Heart right ventricle (tissue), 16 donors: Measurements from ENCODE around the gene HS3ST5. TPM values are rescaled to one million over a fixed set of nuclear protein-coding genes. Genes with fewer than 3 reads are reported as not detected.

ENCODE experiments used
- ATAC-seq, 8 donors: fragments of 200-7000 bp; cut with Tn5 transposase; one replicate each; pipeline ENCODE4 v1.9.1; 2020; ENCODE audit warnings: mild to moderate bottlenecking in 8 of 8, moderate library complexity in 8 of 8, moderate number of reproducible peaks in 1 of 8
- DNase-seq, 2 donors: peaks; one replicate each; pipeline ENCODE4 v3.0.0-alpha.2; 2020
- H3K27ac ChIP-seq, 10 donors: fragments of 200-600 bp; sonication (generic) in 2 of 10; one replicate each; pipeline versions ENCODE4 v1.5.0 to v1.8.0; 2020 to 2022; ENCODE audit warnings: mild to moderate bottlenecking in 3 of 10
- H3K27me3 ChIP-seq, 7 donors: fragments of 200-600 bp; one replicate each; pipeline ENCODE4 v1.8.0; 2021 to 2022; ENCODE audit warnings: mild to moderate bottlenecking in 2 of 7
- H3K36me3 ChIP-seq, 9 donors: fragments of 200-600 bp; sonication (generic) in 1 of 9; one replicate each; pipeline versions ENCODE4 v1.5.0 to v1.8.0; 2020 to 2022; ENCODE audit warnings: mild to moderate bottlenecking in 2 of 9
- H3K4me1 ChIP-seq, 9 donors: fragments of 200-600 bp; sonication (generic) in 1 of 9; one replicate each; pipeline versions ENCODE4 v1.5.0 to v1.8.0; 2020 to 2022; ENCODE audit warnings: mild to moderate bottlenecking in 4 of 9
- H3K4me3 ChIP-seq, 10 donors: fragments of 200-600 bp; sonication (generic) in 2 of 10; one replicate each; pipeline versions ENCODE4 v1.5.0 to v1.8.0; 2020 to 2022; ENCODE audit warnings: mild to moderate bottlenecking in 7 of 10, moderate library complexity in 2 of 10
- H3K9me3 ChIP-seq, 11 donors: fragments of 200-600 bp in 10 of 11; sonication (generic) in 2 of 11; one replicate each; pipeline versions ENCODE4 v1.5.0 to v1.8.0; 2013 to 2022; ENCODE audit warnings: mild to moderate bottlenecking in 2 of 11, control low read depth in 1 of 11, moderate library complexity in 1 of 11
- WGBS, 2 donors: extraction: QIAGEN DNeasy Blood & Tissue Kit; methylation state at CpG; one replicate each; pipeline ENCODE4 v1.1.7; 2013; ENCODE audit warnings: inconsistent platforms in 1 of 2; 5-methylcytosine and 5-hydroxymethylcytosine counted together
- intact Hi-C, 10 donors: fragments of 100-400 bp; cut with DNase I; formaldehyde crosslinking; loops; one replicate each; pipeline versions ENCODE4 v1.11.1 to v1.14.2; 2022
- polyA plus RNA-seq, 2 donors: library from polyadenylated mRNA; stranded (reverse); fragments of 200-250 nt; gene quantifications; one replicate each; pipeline ENCODE4 v1.2.3, GENCODE V29; 2013
- total RNA-seq, 10 donors: library from RNA; stranded (reverse); fragmentation: NEBNext Ultra II Directional in 3 of 10; extraction: Animal tissue kit (Norgen Biotek cat#: 25700) in 3 of 10; gene quantifications; one replicate each; pipeline versions ENCODE4 v1.2.1 to v1.2.4, GENCODE V29; 2021 to 2023
- TF ChIP-seq, protein P1 (sequence below), 9 donors: fragments of 200-600 bp; sonication (generic) in 2 of 9; IDR thresholded peaks; one replicate each; pipeline versions ENCODE4 v1.5.0 to v1.8.0; 2021 to 2022; ENCODE audit warnings: antibody characterized with exemption in 9 of 9, mild to moderate bottlenecking in 5 of 9, moderate library complexity in 1 of 9
- donor health status: Arrhythmogenic right ventricular cardiomyopathy.
- donor health status: ischemic (EF 13 %, LVEDD 7.1; RV severe dilation, severe dysfunction).
- donor health status: healthy with polysubstance abuse.
- donor health status: DM: no; HTN: yes; CAD: no.
- donor health status: DM: no; HTN: no; CAD: no.
- donor health status: ischemic (EF 25% LVEDD 6.9; RV normal size, moderate dysfunction).
- donor health status: ischemic (EF 25% LVEDD 5.7; RV mildly dilated, moderate dysfunction).
- donor health status: healthy.
- donor health status: DM: yes; HTN: yes; CAD: no.
- donor health status: Ischemic cardiomyopathy.
- donor health status: ischemic (EF 35%, LVEDD 5.7; RV mildly dilated, moderate dysfunction).
- donor health status: nonischemic (EF 11% LVEDD 7.7; RV severe dilation, severe dysfunction).
- donor health status: DM: yes; HTN: yes; CAD: no.
- donor health status: PGD.
- donor health status: ischemic (EF 29% LVEDD 5.4; RV normal size, mild dysfunction).
- donor health status: nonischemic (EF 23%, LVEDD 6.1; RV moderate dilation, normal function).

HS3ST5 gene
- total and polyA plus RNA-seq, 12 donors, result not detected

DNA sequence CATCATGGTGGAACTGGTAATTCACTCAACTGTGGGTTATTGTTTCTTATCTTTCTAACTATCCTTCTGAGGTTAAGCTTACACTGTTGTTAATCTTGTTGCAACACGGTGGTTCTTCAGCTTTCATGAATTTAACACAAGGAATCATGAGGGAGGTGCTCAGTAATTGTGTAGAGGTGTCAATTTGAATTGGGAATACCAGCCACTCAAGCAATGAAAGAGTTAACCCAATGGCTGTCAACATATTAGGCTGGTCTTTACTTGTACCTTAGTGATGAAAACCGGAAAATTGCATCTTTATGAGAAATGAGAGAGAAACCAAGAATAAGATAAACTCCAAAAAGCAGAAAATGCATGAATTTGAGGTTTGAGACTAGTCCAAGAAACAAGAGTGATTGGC is 95.7 kb downstream of the HS3ST5 start:
- H3K9me3 ChIP-seq, result no peaks in the 10 kb centered on the region
- DNase-seq, result no peak
- no peaks in the 10 kb centered on the region for H3K36me3 ChIP-seq
- no peaks in the 10 kb centered on the region for H3K4me1 ChIP-seq
- no peak for ATAC-seq
- no peak overlapping the region for H3K4me3 ChIP-seq
- 36 to 38% methylated on average over 2 of the region's 2 CpGs for WGBS, 2 donors
- H3K27ac ChIP-seq, result no peak overlapping the region
- intact Hi-C loops, result no loop called here
- TF ChIP-seq, protein P1, sequence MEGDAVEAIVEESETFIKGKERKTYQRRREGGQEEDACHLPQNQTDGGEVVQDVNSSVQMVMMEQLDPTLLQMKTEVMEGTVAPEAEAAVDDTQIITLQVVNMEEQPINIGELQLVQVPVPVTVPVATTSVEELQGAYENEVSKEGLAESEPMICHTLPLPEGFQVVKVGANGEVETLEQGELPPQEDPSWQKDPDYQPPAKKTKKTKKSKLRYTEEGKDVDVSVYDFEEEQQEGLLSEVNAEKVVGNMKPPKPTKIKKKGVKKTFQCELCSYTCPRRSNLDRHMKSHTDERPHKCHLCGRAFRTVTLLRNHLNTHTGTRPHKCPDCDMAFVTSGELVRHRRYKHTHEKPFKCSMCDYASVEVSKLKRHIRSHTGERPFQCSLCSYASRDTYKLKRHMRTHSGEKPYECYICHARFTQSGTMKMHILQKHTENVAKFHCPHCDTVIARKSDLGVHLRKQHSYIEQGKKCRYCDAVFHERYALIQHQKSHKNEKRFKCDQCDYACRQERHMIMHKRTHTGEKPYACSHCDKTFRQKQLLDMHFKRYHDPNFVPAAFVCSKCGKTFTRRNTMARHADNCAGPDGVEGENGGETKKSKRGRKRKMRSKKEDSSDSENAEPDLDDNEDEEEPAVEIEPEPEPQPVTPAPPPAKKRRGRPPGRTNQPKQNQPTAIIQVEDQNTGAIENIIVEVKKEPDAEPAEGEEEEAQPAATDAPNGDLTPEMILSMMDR (IDR thresholded peaks at IDR 0.05), result no peak
- H3K27me3 ChIP-seq, result no peaks in the 10 kb centered on the region

DNA sequence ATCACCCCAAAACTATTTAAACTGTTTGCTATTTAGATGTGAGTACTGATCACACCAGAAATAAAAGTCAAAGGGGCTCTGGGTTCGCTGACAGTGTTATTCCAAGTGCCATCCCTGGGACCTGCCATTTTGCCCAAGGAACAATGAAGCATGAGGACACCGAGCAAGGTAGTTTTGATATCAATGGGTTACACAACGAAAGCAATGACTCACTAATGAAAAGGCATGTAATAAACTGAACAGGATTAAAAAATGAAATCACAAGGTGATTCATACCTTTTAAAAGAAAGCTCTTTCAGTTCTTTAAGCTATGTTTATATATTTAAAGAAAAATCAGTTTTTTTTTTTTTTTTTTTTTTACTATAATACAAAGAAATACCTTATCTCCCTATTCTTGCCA is 102.0 kb downstream of the HS3ST5 start:
- H3K4me1 ChIP-seq, result no peaks in the 10 kb centered on the region
- H3K27ac ChIP-seq, result no peak overlapping the region
- intact Hi-C loops, result no loop called here
- no peak overlapping the region for H3K4me3 ChIP-seq
- TF ChIP-seq, protein P1 (IDR thresholded peaks at IDR 0.05), result no peak
- DNase-seq (no peak), ATAC-seq (no peak)
- H3K9me3 ChIP-seq, result no peaks in the 10 kb centered on the region
- WGBS, 2 donors, result 85 to 90% methylated on average over 3 of the region's 3 CpGs
- H3K36me3 ChIP-seq, result no peaks in the 10 kb centered on the region
- H3K27me3 ChIP-seq, result no peaks in the 10 kb centered on the region

DNA sequence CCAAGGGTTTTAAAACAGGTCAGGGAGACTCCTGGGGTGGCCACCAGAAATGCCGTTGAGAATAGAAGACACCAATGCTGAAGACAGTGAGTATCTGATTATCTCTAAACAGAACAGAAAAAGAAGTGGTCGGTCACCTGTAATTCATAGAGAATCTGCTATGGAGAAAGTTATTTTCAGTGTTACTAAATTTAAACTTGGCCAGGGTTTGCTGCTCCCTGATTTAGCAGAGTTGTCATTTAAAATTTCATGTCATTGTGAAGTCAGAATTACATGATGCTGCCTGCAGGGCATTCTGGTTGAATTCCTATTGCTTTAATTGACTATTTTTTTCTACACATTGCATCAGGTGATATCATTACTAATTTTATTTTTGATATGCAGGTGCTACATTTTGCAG is 114.1 kb downstream of the HS3ST5 start:
- H3K9me3 ChIP-seq, result no peaks in the 10 kb centered on the region
- intact Hi-C loops, result no loop called here
- no peak overlapping the region for H3K4me3 ChIP-seq
- H3K27ac ChIP-seq, result no peak overlapping the region
- TF ChIP-seq, protein P1 (IDR thresholded peaks at IDR 0.05), result no peak
- 44 to 55% methylated on average over 2 of the region's 2 CpGs for WGBS, 2 donors
- no peaks in the 10 kb centered on the region for H3K27me3 ChIP-seq
- DNase-seq, result no peak
- H3K36me3 ChIP-seq, result no peaks in the 10 kb centered on the region
- H3K4me1 ChIP-seq, result no peaks in the 10 kb centered on the region
- ATAC-seq, result no peak

DNA sequence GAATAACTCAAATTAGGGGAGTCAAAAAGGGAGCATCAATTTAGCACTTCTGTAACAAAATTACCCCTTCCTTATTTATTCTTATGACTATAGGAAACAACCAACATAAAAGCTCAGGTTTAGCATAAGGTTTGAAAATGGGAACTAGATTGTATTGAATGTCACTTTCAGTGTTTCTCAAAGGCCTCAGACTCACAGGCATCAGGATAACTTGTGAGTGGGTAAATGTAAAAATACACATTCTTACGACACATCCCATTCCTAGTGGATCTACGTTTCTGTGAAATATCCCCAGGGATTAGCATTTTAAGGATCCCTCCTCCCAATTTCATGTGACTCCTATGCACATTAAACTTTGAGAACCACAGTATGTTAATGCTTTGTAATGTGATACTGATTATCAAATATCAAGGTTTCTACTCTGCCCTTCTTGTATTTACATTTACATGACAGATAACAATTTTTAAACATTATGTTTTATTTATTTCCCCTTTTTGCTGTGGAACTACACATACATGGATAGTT is 114.8 kb downstream of the HS3ST5 start:
- no peak overlapping the region for H3K27ac ChIP-seq
- intact Hi-C loops, result no loop called here
- H3K36me3 ChIP-seq, result no peaks in the 10 kb centered on the region
- no peaks in the 10 kb centered on the region for H3K4me1 ChIP-seq
- DNase-seq (no peak), ATAC-seq (no peak)
- H3K9me3 ChIP-seq, result no peaks in the 10 kb centered on the region
- TF ChIP-seq, protein P1 (IDR thresholded peaks at IDR 0.05), result no peak
- no peak overlapping the region for H3K4me3 ChIP-seq
- no peaks in the 10 kb centered on the region for H3K27me3 ChIP-seq
- 58 to 61% methylated on average over 2 of the region's 2 CpGs for WGBS, 2 donors
